HCT116 (cell line): ENCODE data around the gene PNMA8C. TPM values are rescaled to one million over a fixed set of nuclear protein-coding genes. Genes with fewer than 3 reads are reported as not detected.

Experiments
- ATAC-seq: fragments of 200-7000 bp; cut with Tn5 transposase; 2 replicates; pipeline ENCODE4 v1.9.1; 2020; ENCODE audit warnings: mild to moderate bottlenecking, moderate library complexity
- BruUV-seq: library from RNA; stranded (reverse); fragments of 400-500 nt; replicated peaks from 2 replicates; lab custom pipeline; 2021; lab: Mats Ljungman, UMichigan
- CTCF ChIA-PET: fragments of 300-600 bp; sonication (Branson Sonifier 250); formaldehyde crosslinking; loops from one replicate; lab custom pipeline; 2021; ENCODE audit warnings: antibody characterized with exemption; lab: Charles Lee
- POLR2A ChIA-PET: fragments of 300-600, 350-600 bp; sonication (Branson Sonifier 250); formaldehyde crosslinking; loops from one replicate; lab custom pipeline; 2021; ENCODE audit warnings: antibody characterized with exemption; lab: Charles Lee
- RAD21 ChIA-PET, 2 experiments: fragments of 300-600 bp; sonication (Branson Sonifier 250); formaldehyde crosslinking; loops; one replicate each; lab custom pipeline; 2023; ENCODE audit warnings: low total read pairs in 2 of 2; ENCODE audit not compliant: uncharacterized antibody in 2 of 2, unreplicated experiment in 2 of 2, low non-redundant PET in 1 of 2; lab: Charles Lee
- DNase-seq: peaks from one replicate; pipeline ENCODE4 v3.0.0-alpha.2; 2010; ENCODE audit warnings: low read depth, low spot score
- H2AFZ ChIP-seq: fragments of 200-600 bp; shearing (Covaris generic), sonication (generic); 2 replicates; pipeline ENCODE4 v1.6.1; 2017; ENCODE audit warnings: low read depth, mixed run types, mixed read lengths, antibody characterized with exemption, low read length; ENCODE audit not compliant: poor library complexity, severe bottlenecking
- H3K27ac ChIP-seq: 2 replicates; pipeline ENCODE4 v1.5.1; 2012; ENCODE audit warnings: low read depth, low read length
- H3K27me3 ChIP-seq: fragments of 200-600 bp; sonication (generic); 2 replicates; pipeline ENCODE4 v1.6.1; 2016; ENCODE audit warnings: mixed run types, low read length, mixed read lengths; ENCODE audit not compliant: insufficient read depth
- H3K36me3 ChIP-seq, 2 experiments: fragments of 200-500 bp in 1 of 2; fragments of 200-600 bp in 1 of 2; sonication (Bioruptor generic) in 1 of 2; sonication (generic) in 1 of 2; 2 replicates each; pipeline versions ENCODE4 v1.5.1 to v1.6.1; 2014 to 2016; ENCODE audit warnings: low read length in 2 of 2, inconsistent platforms in 1 of 2, mixed read lengths in 1 of 2, mixed run types in 1 of 2; ENCODE audit not compliant: insufficient read depth in 2 of 2, control insufficient read depth in 1 of 2
- H3K4me1 ChIP-seq, 2 experiments: fragments of 200-600 bp in 1 of 2; sonication (generic) in 1 of 2; 2 replicates each; pipeline versions ENCODE4 v1.5.1 to v1.6.1; 2012 to 2017; ENCODE audit warnings: low read length in 2 of 2, inconsistent platforms in 1 of 2, mild to moderate bottlenecking in 1 of 2, mixed read lengths in 1 of 2, mixed run types in 1 of 2, moderate library complexity in 1 of 2; ENCODE audit not compliant: insufficient read depth in 2 of 2, control insufficient read depth in 1 of 2
- H3K4me2 ChIP-seq: fragments of 200-600 bp; sonication (generic); 2 replicates; pipeline ENCODE4 v1.6.1; 2017; ENCODE audit warnings: mixed run types, low read length, mixed read lengths
- H3K4me3 ChIP-seq, 2 experiments: fragments of 200-600 bp in 1 of 2; sonication (generic) in 1 of 2; replicated peaks in 1 of 2; 2 replicates each; pipeline ENCODE4 v1.5.1; 2011 to 2016; ENCODE audit warnings: low read length in 2 of 2, control low read depth in 1 of 2, low read depth in 1 of 2, mild to moderate bottlenecking in 1 of 2, mixed read lengths in 1 of 2, mixed run types in 1 of 2
- H3K79me2 ChIP-seq: fragments of 200-600 bp; sonication (generic); 2 replicates; pipeline ENCODE4 v1.6.1; 2017; ENCODE audit warnings: mild to moderate bottlenecking, mixed run types, low read length, moderate library complexity, mixed read lengths; ENCODE audit not compliant: insufficient read depth
- H3K9ac ChIP-seq: fragments of 200-600 bp; sonication (generic); 2 replicates; pipeline ENCODE4 v1.6.1; 2016; ENCODE audit warnings: low read length, mixed read lengths
- H3K9me2 ChIP-seq: fragments of 200-600 bp; sonication (generic), shearing (Covaris generic); 2 replicates; pipeline ENCODE4 v1.6.1; 2017; ENCODE audit warnings: mixed run types, mild to moderate bottlenecking, moderate library complexity; ENCODE audit not compliant: insufficient read depth
- H3K9me3 ChIP-seq, 2 experiments: fragments of 200-500 bp in 1 of 2; fragments of 200-600 bp in 1 of 2; sonication (Bioruptor generic) in 1 of 2; sonication (generic) in 1 of 2; 2 replicates each; pipeline ENCODE4 v1.6.1; 2014 to 2017; ENCODE audit warnings: low read length in 2 of 2, mixed read lengths in 2 of 2, inconsistent platforms in 1 of 2, low read depth in 1 of 2, mild to moderate bottlenecking in 1 of 2, mixed run types in 1 of 2, moderate library complexity in 1 of 2; ENCODE audit not compliant: control insufficient read depth in 1 of 2, insufficient read depth in 1 of 2
- H4K20me1 ChIP-seq: fragments of 200-600 bp; sonication (generic), shearing (Covaris generic); 2 replicates; pipeline ENCODE4 v1.6.1; 2017; ENCODE audit warnings: mixed run types, mild to moderate bottlenecking, moderate library complexity; ENCODE audit not compliant: insufficient read depth
- CBX3 ChIP-seq: IDR thresholded peaks from 2 replicates; pipeline ENCODE4 v1.6.1; 2012; ENCODE audit warnings: low read depth
- CEBPB ChIP-seq: IDR thresholded peaks from 2 replicates; pipeline ENCODE4 v1.6.1; 2012; ENCODE audit warnings: low read depth
- EGR1 ChIP-seq: IDR thresholded peaks from 2 replicates; pipeline ENCODE4 v1.6.1; 2012; ENCODE audit warnings: low read depth
- EZH2 ChIP-seq: fragments of 200-600 bp; sonication (generic); IDR thresholded peaks from 2 replicates; pipeline ENCODE4 v1.6.1; 2017; ENCODE audit warnings: antibody characterized with exemption, mixed run types
- EZH2phosphoT487 ChIP-seq: fragments of 200-600 bp; IDR thresholded peaks from 2 replicates; pipeline ENCODE4 v1.6.1; 2018; ENCODE audit warnings: antibody characterized with exemption, borderline replicate concordance
- FOSL1 ChIP-seq: IDR thresholded peaks from 2 replicates; pipeline ENCODE4 v1.6.1; 2012; ENCODE audit warnings: low read depth
- JUND ChIP-seq: IDR thresholded peaks from 2 replicates; pipeline ENCODE4 v1.6.1; 2012
- MAX ChIP-seq: IDR thresholded peaks from 2 replicates; pipeline ENCODE4 v1.6.1; 2012
- POLR2A ChIP-seq: IDR thresholded peaks from 2 replicates; pipeline ENCODE4 v1.7.0; 2011; ENCODE audit warnings: borderline replicate concordance; ENCODE audit not compliant: insufficient read depth, insufficient read length; ENCODE audit errors: extremely low read depth
- POLR2AphosphoS5 ChIP-seq: IDR thresholded peaks from 2 replicates; pipeline ENCODE4 v1.6.1; 2011; ENCODE audit warnings: mild to moderate bottlenecking, low read depth, low read length, moderate library complexity
- SRF ChIP-seq: IDR thresholded peaks from 2 replicates; pipeline ENCODE4 v1.6.1; 2012; ENCODE audit warnings: low read depth
- TCF7L2 ChIP-seq: IDR thresholded peaks from 2 replicates; pipeline ENCODE4 v1.7.0; 2011; ENCODE audit warnings: borderline replicate concordance, inconsistent platforms; ENCODE audit not compliant: insufficient read depth, insufficient read length; ENCODE audit errors: extremely low read depth
- YY1 ChIP-seq: IDR thresholded peaks from 2 replicates; pipeline ENCODE4 v1.6.1; 2011; ENCODE audit warnings: low read length, low read depth, moderate library complexity, mild to moderate bottlenecking; ENCODE audit not compliant: insufficient replicate concordance; ENCODE audit errors: extremely low read depth
- ZFX ChIP-seq: fragments of 450-650 bp; IDR thresholded peaks from 2 replicates; pipeline ENCODE4 v1.6.1; 2017
- ZNF274 ChIP-seq: fragments of 200-500 bp; sonication (Bioruptor generic); IDR thresholded peaks from 2 replicates; pipeline ENCODE4 v1.6.1; 2014; ENCODE audit warnings: mild to moderate bottlenecking, low read depth, low read length, inconsistent platforms
- intact Hi-C: fragments of 100-400 bp; cut with micrococcal nuclease; formaldehyde crosslinking; loops from 2 replicates; pipeline ENCODE4 v1.10.0; 2022
- total RNA-seq: library from RNA; stranded (reverse); gene quantifications from one replicate; pipeline ENCODE4 v1.2.1, GENCODE V29; 2021; ENCODE audit not compliant: unreplicated experiment
- TF ChIP-seq, protein P1 (sequence below), 3 experiments: fragments of 200-600 bp in 1 of 3; sonication (generic) in 1 of 3; IDR thresholded peaks in 2 of 3; conservative IDR thresholded peaks in 1 of 3; 2 replicates each; pipeline ENCODE4 v1.5.1; 2012 to 2017; ENCODE audit warnings: low read depth in 2 of 3, low read length in 2 of 3, antibody characterized with exemption in 1 of 3, borderline replicate concordance in 1 of 3, control low read depth in 1 of 3, mild to moderate bottlenecking in 1 of 3, mixed read lengths in 1 of 3, mixed run types in 1 of 3, moderate library complexity in 1 of 3; ENCODE audit not compliant: insufficient read depth in 1 of 3
- TF ChIP-seq, protein P2 (sequence below): IDR thresholded peaks from 2 replicates; pipeline ENCODE4 v1.6.1; 2012

PNMA8C gene
- total RNA-seq, 1 experiment from 2014 or later: not detected

- intact Hi-C loops: loop anchor here (2.0 kb wide), 1 partner anchor 114 kb away; no protein-coding TSS in a partner anchor
- RAD21 ChIA-PET: interaction anchor here in 1 of 2 experiments (0.6 to 1.2 kb wide), 3 partner anchors 23 to 401 kb away, joined by 5 to 6 read pairs (median 5); no protein-coding TSS in a partner anchor
Observed at GRCh38 chr19:46394402-46394797, 34.3 kb downstream of the PNMA8C start.

GRCh38 chr19:46393456-46394401, 35.0 kb downstream of the PNMA8C start:
- Histone ChIP-seq H4K20me1 (no peaks in the 10 kb centered on the region), H3K9me2 (no peaks in the 10 kb centered on the region), H3K27me3 (no peaks in the 10 kb centered on the region), H3K27ac (no peak overlapping the region), H3K79me2 (no peaks in the 10 kb centered on the region), H3K4me3 (no peak overlapping the region), H3K4me2 (no peak overlapping the region), H3K9ac (no peak overlapping the region), H2AFZ (no peak overlapping the region), H3K4me1 (peaks cover 4 to 11% of the 10 kb centered on the region in 2 experiments; a peak in 1 of 4 replicates), H3K9me3 (no peaks in the 10 kb centered on the region; a peak in 1 of 4 replicates), H3K36me3 (peaks cover 21 to 25% of the 10 kb centered on the region in 2 experiments)
- ChIA-PET POLR2A (no interaction called here), RAD21 (no interaction called here), CTCF (interaction anchor here (1.0 to 2.8 kb wide), 3 partner anchors 91 to 122 kb away, joined by 3 to 16 read pairs (median 5); no protein-coding TSS in a partner anchor)
- intact Hi-C loops: loop anchor here (2.0 kb wide), 1 partner anchor 113 kb away; no protein-coding TSS in a partner anchor
- no TSS peak for BruUV-seq
- no peak for ATAC-seq
- TF ChIP-seq FOSL1 (no peak), CEBPB (no peak), JUND (no peak), ZFX (no peak), ZNF274 (no peak), EZH2phosphoT487 (no peak), POLR2AphosphoS5 (no peak), CBX3 (no peak), SRF (no peak), TCF7L2 (no peak), MAX (no peak), POLR2A (no peak), EZH2 (no peak), EGR1 (no peak)
- TF ChIP-seq, protein P1, sequence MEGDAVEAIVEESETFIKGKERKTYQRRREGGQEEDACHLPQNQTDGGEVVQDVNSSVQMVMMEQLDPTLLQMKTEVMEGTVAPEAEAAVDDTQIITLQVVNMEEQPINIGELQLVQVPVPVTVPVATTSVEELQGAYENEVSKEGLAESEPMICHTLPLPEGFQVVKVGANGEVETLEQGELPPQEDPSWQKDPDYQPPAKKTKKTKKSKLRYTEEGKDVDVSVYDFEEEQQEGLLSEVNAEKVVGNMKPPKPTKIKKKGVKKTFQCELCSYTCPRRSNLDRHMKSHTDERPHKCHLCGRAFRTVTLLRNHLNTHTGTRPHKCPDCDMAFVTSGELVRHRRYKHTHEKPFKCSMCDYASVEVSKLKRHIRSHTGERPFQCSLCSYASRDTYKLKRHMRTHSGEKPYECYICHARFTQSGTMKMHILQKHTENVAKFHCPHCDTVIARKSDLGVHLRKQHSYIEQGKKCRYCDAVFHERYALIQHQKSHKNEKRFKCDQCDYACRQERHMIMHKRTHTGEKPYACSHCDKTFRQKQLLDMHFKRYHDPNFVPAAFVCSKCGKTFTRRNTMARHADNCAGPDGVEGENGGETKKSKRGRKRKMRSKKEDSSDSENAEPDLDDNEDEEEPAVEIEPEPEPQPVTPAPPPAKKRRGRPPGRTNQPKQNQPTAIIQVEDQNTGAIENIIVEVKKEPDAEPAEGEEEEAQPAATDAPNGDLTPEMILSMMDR (IDR thresholded peaks at IDR 0.05 in 2 of 3, conservative IDR thresholded peaks at IDR 0.05 in 1 of 3; ENCODE audit: borderline replicate concordance in 1 of 3, insufficient read depth in 1 of 3, low read depth in 2 of 3, low read length in 2 of 3): no peak
- TF ChIP-seq, protein P2, sequence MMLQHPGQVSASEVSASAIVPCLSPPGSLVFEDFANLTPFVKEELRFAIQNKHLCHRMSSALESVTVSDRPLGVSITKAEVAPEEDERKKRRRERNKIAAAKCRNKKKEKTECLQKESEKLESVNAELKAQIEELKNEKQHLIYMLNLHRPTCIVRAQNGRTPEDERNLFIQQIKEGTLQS: no peak
- no peak for DNase-seq

More at GRCh38 chr19:46394402-46394797, 34.3 kb downstream of the PNMA8C start:
- ChIA-PET POLR2A (no interaction called here), CTCF (interaction anchor here (1.0 to 2.8 kb wide), 4 partner anchors 90 to 122 kb away, joined by 3 to 16 read pairs (median 8); no protein-coding TSS in a partner anchor)
- Histone ChIP-seq H3K27ac (no peak overlapping the region), H3K79me2 (no peaks in the 10 kb centered on the region), H3K27me3 (no peaks in the 10 kb centered on the region), H3K9me3 (no peaks in the 10 kb centered on the region; a peak in 1 of 4 replicates), H4K20me1 (no peaks in the 10 kb centered on the region), H2AFZ (no peak overlapping the region), H3K9me2 (no peaks in the 10 kb centered on the region), H3K36me3 (peaks cover 17 to 19% of the 10 kb centered on the region in 2 experiments), H3K4me3 (no peak overlapping the region), H3K4me2 (no peak overlapping the region), H3K4me1 (peaks cover 4 to 11% of the 10 kb centered on the region in 2 experiments; a peak in 1 of 4 replicates), H3K9ac (no peak overlapping the region)
- no peak for TF ChIP-seq YY1
- no peak for ATAC-seq
- TSS peak; percentile 37 for BruUV-seq
- DNase-seq: no peak
